ENCODE results near the gene ZNF600.
A peak's percentile ranks its signal among the peaks of the same experiment; 100 is the strongest.
"Not testable (repeated sequence)": the region's sequence is repeated elsewhere in the genome, so short reads cannot be mapped to it uniquely, and the experiment has no call there.

The ZNF600 gene

GRCh38 chr19:52786464-52787354 lies at the start of gene ZNF600:
Gene ZNF600, minus strand, starts transcription at chr19:52786791. Its CDS starts 7,903 bp downstream, at chr19:52778888.
- peak; percentile 91 for DNase-seq

GRCh38 chr19:52834289-52834688 lies 47.7 kb upstream of the ZNF600 start:
- not testable (repeated sequence) for DNase-seq

- DNase-seq = not testable (repeated sequence)
Measured at GRCh38 chr19:52833541-52833940, 47.0 kb upstream of the ZNF600 start.

GRCh38 chr19:52829866-52830265 lies 43.3 kb upstream of the ZNF600 start:
- DNase-seq = not testable (repeated sequence)

GRCh38 chr19:52825765-52826164 lies 39.2 kb upstream of the ZNF600 start:
- no peak for DNase-seq

GRCh38 chr19:52823676-52824075 lies 37.1 kb upstream of the ZNF600 start:
- DNase-seq = no peak

GRCh38 chr19:52821204-52821960 lies 34.8 kb upstream of the ZNF600 start, which contains the start of gene ZNF28:
Gene ZNF28, minus strand, starts transcription at chr19:52821633. Its CDS starts 3,675 bp downstream, at chr19:52817958.
- peak; percentile 80 for DNase-seq

- DNase-seq = peak; percentile 48
Measured at GRCh38 chr19:52820472-52821203, 34.0 kb upstream of the ZNF600 start.

GRCh38 chr19:52809801-52810200 lies 23.2 kb upstream of the ZNF600 start:
- DNase-seq = no peak

GRCh38 chr19:52799950-52800640 lies 13.5 kb upstream of the ZNF600 start:
- not testable (repeated sequence) for DNase-seq

- DNase-seq = no peak
Measured at GRCh38 chr19:52789440-52789839, 2.8 kb upstream of the ZNF600 start.

- DNase-seq = peak; percentile 50
Measured at GRCh38 chr19:52786078-52786463, 520 bp downstream of the ZNF600 start.

GRCh38 chr19:52785506-52785905 lies 1.1 kb downstream of the ZNF600 start:
- DNase-seq = peak; percentile 28

- DNase-seq = not testable (repeated sequence)
Measured at GRCh38 chr19:52782864-52783263, 3.7 kb downstream of the ZNF600 start.

- DNase-seq = no peak
Measured at GRCh38 chr19:52778811-52779210, 7.8 kb downstream of the ZNF600 start.

- peak; percentile 80 for DNase-seq
Measured at GRCh38 chr19:52756447-52756846, 30.1 kb downstream of the ZNF600 start.

- DNase-seq = no peak
Measured at GRCh38 chr19:52749780-52750179, 36.8 kb downstream of the ZNF600 start.

GRCh38 chr19:52748336-52748950 lies 38.1 kb downstream of the ZNF600 start:
- peak; percentile 71 for DNase-seq

GRCh38 chr19:52745919-52746318 lies 40.7 kb downstream of the ZNF600 start:
- DNase-seq = not testable (repeated sequence)

GRCh38 chr19:52743091-52743490 lies 43.5 kb downstream of the ZNF600 start:
- DNase-seq = no peak

GRCh38 chr19:52742516-52742915 lies 44.1 kb downstream of the ZNF600 start:
- no peak for DNase-seq

- DNase-seq = no peak
Measured at GRCh38 chr19:52741951-52742485, 44.6 kb downstream of the ZNF600 start.

Measured in NCI-H69 (cell line).